ENCODE data around the gene DPY19L1. TPM values are rescaled to one million over a fixed set of nuclear protein-coding genes. Genes with fewer than 3 reads are reported as not detected.
A peak's percentile ranks its signal among the peaks of the same experiment; 100 is the strongest.

DPY19L1 gene
- total RNA-seq, 1 experiment from 2014 or later, result 45.8 TPM

DNA sequence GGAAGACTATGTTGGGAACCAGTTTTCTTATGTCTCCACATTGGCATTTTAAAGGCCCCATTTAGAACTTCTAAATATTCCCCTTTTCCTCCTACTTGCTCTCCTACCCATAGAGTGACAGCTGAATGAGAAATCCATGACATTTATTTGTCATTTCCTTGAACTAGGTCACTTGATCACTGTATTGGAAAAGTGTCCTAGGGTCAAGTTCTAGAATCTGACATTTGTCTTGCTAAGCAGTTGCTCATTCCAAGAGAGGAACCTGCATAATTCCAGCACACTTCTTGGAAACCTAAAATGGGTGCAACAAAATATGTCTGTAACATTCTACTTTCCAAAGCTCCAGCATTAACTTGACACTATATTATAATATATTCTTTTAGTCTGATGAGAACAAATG is 3.6 kb upstream of the DPY19L1 start:
- H3K4me3 ChIP-seq, result no peak overlapping the region
- no peak overlapping the region for H3K27ac ChIP-seq
- peaks cover 6% of the 10 kb centered on the region; the same call in 1 of the 2 replicates for H3K4me1 ChIP-seq
- H3K9me3 ChIP-seq (replicated peaks), result no peaks in the 10 kb centered on the region
- H3K36me3 ChIP-seq, result no peaks in the 10 kb centered on the region
- H3K27me3 ChIP-seq, result no peaks in the 10 kb centered on the region
- DNase-seq, result no peak

DNA sequence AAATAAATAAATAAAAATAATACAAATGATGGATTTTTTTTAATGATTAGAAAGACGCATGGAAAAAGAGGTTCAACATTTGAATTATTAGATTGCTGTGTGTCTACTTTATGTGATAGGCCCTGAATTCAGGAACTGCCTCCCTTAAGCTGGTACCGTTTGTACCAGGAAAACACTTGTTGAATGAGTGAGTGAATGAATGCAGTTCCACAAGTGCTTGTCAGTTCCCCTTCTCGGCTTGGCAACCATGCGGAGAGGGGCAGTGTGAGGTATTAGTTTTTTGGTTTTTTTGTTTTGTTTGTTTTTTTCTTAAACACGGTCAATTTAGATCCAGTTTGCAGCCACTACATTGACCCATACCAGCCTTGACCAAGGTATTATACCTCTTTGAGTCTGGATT is 2.1 kb upstream of the DPY19L1 start:
- H3K4me3 ChIP-seq, result no peak overlapping the region
- DNase-seq, result no peak
- no peaks in the 10 kb centered on the region for H3K36me3 ChIP-seq
- H3K27me3 ChIP-seq, result no peaks in the 10 kb centered on the region
- H3K27ac ChIP-seq, result no peak overlapping the region
- no peaks in the 10 kb centered on the region for H3K9me3 ChIP-seq (replicated peaks)
- H3K4me1 ChIP-seq, result peaks cover 12% of the 10 kb centered on the region; the same call in 1 of the 2 replicates

DNA sequence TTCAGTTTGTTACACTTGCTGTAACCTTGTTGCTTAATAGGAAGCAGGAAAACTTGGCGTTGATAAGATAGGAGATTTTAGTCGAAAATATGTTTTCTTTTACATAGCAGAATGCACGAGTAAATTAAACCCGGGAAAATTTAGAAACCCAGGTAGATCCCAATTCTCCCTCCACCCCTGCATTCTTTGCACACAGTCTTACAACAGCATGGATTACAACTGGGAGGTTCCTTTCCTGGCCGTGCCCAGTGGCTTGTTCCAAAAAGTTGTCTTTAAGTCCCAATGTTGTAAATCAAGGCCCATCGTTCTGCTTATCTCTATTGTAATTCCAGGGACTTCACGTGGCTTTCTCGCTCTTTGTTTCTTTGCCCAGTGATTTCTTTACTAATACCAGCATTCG is 1.1 kb upstream of the DPY19L1 start:
- DNase-seq, result no peak
- Histone ChIP-seq H3K27ac (no peak overlapping the region), H3K27me3 (no peaks in the 10 kb centered on the region), H3K9me3 (replicated peaks) (no peaks in the 10 kb centered on the region), H3K4me3 (peak overlapping the region; percentile 93), H3K36me3 (no peaks in the 10 kb centered on the region), H3K4me1 (peaks cover 12% of the 10 kb centered on the region; the same call in 1 of the 2 replicates)

DNA sequence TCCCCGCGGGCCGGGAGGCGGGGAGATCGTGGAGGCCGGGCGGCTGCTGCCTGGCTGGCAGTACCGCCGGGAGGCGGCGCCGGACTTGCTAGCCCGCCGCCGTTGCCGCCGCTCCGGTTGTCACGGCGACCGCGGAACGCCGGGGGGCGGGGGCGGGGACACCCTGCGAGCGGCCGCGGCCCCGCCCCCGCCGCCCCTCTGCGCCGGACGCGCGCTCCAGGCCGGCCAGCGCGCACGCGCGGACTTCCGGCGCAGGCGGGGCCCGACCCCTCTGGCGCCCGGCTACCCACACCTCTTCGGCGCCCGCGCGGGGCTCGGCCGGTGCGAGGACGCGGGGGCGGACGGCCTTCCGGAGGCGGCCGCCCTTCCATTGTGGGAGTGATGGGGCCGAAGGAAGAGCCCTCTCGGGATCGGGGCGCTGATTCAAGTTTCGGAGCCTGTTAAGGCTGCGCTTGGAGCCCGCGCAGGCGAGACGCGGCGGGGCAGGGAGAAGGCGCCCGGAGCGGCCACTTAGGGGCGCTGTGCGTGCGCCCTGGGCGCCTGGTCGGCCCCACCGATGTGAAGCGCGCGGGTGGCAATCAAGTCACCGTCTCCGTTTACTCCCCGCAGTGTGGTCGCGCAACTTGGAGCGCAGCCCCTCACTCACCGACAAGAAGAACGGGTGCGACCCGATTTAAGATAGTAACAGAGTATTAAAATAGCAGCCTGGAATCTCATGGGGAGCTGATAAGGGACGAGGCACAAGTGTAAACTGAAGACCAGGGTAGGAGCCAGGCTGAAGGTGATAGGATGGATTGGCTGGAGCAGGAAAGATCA is 449 bp upstream of the DPY19L1 start:
- no peaks in the 10 kb centered on the region for H3K9me3 ChIP-seq (replicated peaks)
- H3K4me3 ChIP-seq, result peak overlapping the region; percentile 93
- H3K27me3 ChIP-seq, result no peaks in the 10 kb centered on the region
- peaks cover 12% of the 10 kb centered on the region; the same call in 1 of the 2 replicates for H3K4me1 ChIP-seq
- H3K36me3 ChIP-seq, result no peaks in the 10 kb centered on the region
- H3K27ac ChIP-seq, result peak overlapping the region; percentile 70
- peak; percentile 92 to 93 for DNase-seq

DNA sequence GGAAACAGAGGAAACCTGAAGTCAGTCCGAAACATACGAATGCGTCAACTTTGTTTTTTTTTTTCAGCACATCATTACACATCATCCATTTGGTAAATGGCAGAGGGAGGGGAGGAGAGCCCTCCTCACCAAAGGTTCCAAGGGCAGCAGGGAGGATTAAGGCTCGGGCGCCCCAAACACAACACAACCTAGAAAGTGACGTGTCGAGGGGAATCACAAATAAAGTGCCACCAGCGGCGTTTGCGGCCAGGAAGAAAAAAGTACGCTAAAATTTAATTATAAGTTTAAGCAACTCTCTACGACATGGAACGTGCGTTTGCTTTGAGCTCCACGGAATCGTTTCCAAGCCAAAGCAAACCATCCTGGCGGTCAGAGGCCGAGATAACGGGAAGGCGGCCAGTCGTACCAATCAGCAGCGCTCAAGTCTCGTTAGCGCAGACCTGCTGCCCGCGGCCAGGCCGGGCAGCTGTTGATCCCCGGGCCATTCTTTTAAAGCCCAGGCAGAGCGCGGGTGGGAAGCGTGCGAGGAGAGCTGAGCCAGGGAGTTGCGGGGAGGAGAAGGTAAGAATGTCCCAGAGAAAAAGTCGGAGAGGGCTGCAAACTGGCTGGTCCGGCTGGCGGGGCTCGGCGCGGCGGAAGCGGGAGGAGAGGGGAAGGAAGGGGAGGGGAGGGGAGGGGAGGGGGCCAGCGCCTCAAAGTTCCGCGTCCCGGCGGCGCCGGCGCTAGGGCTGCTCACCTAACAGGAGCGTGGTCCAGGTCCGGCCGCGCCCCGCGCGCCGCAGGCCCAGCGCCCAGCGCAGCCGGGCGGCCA is 719 bp downstream of the DPY19L1 start:
- Histone ChIP-seq H3K27me3 (no peaks in the 10 kb centered on the region), H3K4me3 (peak overlapping the region; percentile 93), H3K4me1 (peaks cover 12% of the 10 kb centered on the region; the same call in 1 of the 2 replicates), H3K27ac (peak overlapping the region; percentile 32), H3K36me3 (no peaks in the 10 kb centered on the region), H3K9me3 (replicated peaks) (no peaks in the 10 kb centered on the region)
- DNase-seq, result peak; percentile 74 to 81

DNA sequence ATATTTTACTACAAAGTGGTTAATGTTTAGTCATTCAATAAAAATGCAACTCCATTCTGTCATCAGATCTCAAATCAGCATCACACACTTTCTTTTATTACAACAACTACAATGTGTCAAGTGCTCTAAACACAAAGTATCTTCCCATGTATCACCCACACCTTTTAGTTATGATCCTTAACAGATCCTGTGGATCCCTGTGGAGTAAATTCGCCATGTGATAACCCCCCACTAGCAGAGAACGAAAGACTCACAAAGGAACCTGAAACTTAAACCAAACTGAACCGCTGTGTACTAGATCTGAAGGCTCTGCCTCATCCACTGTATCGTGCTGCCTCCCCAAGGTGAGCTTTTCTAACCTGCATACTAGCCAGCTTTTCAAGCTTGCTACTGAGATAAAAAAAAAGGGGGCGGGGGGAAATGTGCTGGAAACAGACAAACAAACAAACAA is 1.7 kb downstream of the DPY19L1 start:
- DNase-seq, result peak in 1 of 2 experiments; percentile 25
- Histone ChIP-seq H3K27ac (no peak overlapping the region), H3K9me3 (replicated peaks) (no peaks in the 10 kb centered on the region), H3K4me3 (peak overlapping the region; percentile 93), H3K36me3 (no peaks in the 10 kb centered on the region), H3K27me3 (no peaks in the 10 kb centered on the region), H3K4me1 (peaks cover 12% of the 10 kb centered on the region; the same call in 1 of the 2 replicates)

DNA sequence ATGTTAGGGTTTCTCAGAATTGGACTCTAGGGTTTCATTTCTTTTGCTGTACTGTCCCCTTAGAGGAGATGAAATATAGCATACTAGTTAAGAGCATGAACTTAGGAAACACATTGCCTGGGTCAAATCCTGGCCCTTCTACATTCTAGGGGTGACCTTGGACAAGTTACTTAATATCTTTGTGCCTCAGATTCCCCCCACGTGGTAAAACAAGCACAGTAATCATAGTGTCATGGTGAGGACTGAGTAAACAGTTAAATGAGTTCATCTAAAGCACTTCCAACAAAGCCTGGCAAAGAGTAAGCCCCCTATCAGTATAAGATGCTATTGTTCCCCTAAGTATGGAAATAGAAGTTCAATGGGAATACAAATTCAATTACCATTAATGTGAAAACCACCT is 5.1 kb downstream of the DPY19L1 start:
- Histone ChIP-seq H3K27me3 (no peaks in the 10 kb centered on the region), H3K36me3 (no peaks in the 10 kb centered on the region), H3K27ac (no peak overlapping the region), H3K4me1 (peaks cover 6% of the 10 kb centered on the region; the same call in 1 of the 2 replicates), H3K9me3 (replicated peaks) (no peaks in the 10 kb centered on the region; the same call in 1 of the 2 replicates), H3K4me3 (no peak overlapping the region)
- no peak for DNase-seq

DNA sequence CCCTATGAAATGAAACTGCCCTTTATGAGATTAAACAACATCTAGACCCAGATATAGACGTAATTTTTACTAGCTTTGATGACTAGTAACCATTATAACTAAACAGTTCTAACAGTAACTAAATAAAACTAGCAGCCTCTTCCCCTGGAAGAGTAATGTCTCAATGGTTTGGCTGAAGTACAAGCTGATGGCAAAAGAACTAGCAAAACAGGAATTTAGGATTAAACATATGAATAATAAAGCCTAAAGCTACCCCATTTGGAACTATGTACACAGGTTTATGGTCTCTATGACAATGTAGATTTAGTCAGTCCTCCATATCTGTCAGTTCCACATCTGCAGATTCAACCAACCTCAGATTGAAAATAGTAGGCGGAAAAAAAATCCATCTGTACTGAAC is 6.4 kb downstream of the DPY19L1 start:
- Histone ChIP-seq H3K9me3 (replicated peaks) (no peaks in the 10 kb centered on the region; the same call in 1 of the 2 replicates), H3K4me1 (peaks cover 5% of the 10 kb centered on the region; the same call in 1 of the 2 replicates), H3K4me3 (no peak overlapping the region), H3K27me3 (no peaks in the 10 kb centered on the region), H3K27ac (no peak overlapping the region), H3K36me3 (no peaks in the 10 kb centered on the region)
- no peak for DNase-seq

DNA sequence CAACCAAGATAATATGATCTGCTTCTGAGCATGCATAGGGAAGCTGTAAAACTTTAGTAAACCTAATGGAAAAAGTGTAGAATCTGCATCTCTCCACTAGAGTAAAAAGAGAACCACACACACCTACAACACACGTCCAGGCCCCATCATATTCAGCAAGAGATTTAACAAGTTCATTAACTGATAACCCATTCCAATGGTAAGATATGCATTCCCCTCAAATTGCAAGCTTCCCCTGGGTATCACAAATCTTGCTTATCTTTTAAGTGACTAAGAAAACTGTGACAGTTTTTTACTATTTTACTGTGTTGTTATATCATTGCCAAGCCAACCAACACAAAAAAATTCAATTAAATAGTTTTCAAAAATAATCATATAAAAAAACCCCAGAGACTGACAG is 8.0 kb downstream of the DPY19L1 start:
- Histone ChIP-seq H3K9me3 (replicated peaks) (no peaks in the 10 kb centered on the region; the same call in 1 of the 2 replicates), H3K4me3 (no peak overlapping the region), H3K27ac (no peak overlapping the region), H3K27me3 (no peaks in the 10 kb centered on the region), H3K4me1 (no peaks in the 10 kb centered on the region), H3K36me3 (no peaks in the 10 kb centered on the region)
- no peak for DNase-seq

DNA sequence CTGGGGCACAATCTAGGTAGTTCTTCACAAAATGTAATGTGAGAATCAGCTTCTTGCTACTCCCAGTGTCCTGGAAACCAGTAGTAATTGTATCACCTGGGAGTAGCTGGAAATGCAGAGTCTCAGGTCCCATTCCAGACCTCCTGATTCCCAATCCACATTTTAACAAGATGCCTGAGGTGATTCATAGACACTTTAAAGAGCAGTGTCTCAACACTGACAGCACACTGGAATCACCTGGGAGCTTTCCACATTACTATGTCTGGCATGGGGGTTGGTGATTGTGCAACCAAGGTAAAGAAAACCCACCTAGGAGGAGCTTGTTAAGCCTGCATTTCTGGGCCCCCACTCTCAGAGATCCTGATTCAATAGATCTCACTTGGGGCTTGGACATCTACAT is 11.1 kb downstream of the DPY19L1 start:
- Histone ChIP-seq H3K27me3 (no peaks in the 10 kb centered on the region), H3K36me3 (no peaks in the 10 kb centered on the region), H3K9me3 (replicated peaks) (no peaks in the 10 kb centered on the region; the same call in 1 of the 2 replicates), H3K4me3 (no peak overlapping the region), H3K4me1 (no peaks in the 10 kb centered on the region), H3K27ac (no peak overlapping the region)
- DNase-seq, result no peak

DNA sequence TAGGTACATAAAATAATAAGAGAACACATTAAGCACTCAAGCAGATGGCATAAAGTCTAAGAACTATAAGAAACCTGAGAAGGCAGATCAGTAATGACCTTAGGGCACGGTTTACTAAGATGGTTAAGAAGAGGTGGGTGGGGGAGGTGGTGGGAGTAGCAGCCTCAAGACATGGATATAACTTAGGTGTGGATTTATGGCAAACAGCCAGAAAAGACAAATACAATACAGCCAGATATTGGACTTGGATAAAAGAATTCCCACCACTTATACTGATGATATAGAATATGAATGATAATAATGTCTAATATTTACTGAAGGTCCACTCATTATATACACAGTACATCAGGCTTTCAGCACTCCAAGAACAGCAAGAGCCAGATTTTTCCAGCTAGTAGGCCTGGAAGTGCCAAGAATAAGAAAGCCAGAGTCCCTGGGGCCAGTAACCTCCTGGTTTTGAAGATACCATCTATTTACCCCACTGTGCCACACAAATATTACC is 11.9 kb downstream of the DPY19L1 start:
- Histone ChIP-seq H3K4me3 (no peak overlapping the region), H3K27me3 (no peaks in the 10 kb centered on the region), H3K4me1 (no peaks in the 10 kb centered on the region), H3K9me3 (replicated peaks) (no peaks in the 10 kb centered on the region; the same call in 1 of the 2 replicates), H3K36me3 (no peaks in the 10 kb centered on the region), H3K27ac (no peak overlapping the region)
- no peak for DNase-seq

DNA sequence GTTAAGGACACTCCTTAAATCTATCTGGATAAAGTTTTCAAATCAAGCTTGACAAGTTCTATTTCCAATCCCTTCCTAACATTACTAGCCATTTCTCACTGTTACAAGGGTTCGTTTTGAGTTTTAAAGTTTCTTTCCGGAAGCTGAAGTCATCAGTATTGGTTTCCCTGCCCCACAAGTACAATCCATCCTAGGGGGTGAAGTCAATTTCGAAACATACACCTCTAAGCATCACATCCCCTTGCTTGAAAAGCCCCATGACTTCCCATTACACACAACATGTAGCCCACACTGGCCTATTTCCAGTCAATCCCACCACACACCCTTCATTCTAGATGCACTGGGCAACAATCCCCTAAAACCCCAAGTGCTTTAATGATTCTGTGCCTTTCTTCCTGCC is 13.0 kb downstream of the DPY19L1 start:
- H3K9me3 ChIP-seq (replicated peaks), result no peaks in the 10 kb centered on the region
- DNase-seq, result no peak
- H3K27me3 ChIP-seq, result no peaks in the 10 kb centered on the region
- no peak overlapping the region for H3K27ac ChIP-seq
- H3K4me1 ChIP-seq, result no peaks in the 10 kb centered on the region
- no peak overlapping the region for H3K4me3 ChIP-seq
- no peaks in the 10 kb centered on the region for H3K36me3 ChIP-seq

DNA sequence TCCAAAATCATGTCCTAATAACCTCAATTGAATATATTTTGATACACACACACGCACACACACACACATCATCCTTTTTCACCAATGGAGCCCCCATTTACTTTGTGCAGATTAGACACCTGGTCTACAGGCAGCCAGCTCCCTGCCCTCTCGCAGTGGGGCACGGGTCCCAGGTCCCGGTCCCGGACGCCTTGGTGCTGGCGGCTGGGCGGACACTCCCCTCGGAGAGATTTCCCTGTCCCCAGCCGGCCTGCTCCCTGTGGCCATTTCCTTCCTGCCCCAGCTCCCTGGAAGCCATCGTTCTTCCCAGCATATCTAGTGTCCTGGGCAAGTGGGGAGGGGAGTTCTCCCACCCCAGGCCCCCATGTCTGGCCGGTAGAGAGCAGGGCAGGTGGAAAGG is 14.6 kb downstream of the DPY19L1 start:
- H3K4me3 ChIP-seq, result no peak overlapping the region
- H3K27ac ChIP-seq, result no peak overlapping the region
- H3K9me3 ChIP-seq (replicated peaks), result no peaks in the 10 kb centered on the region
- no peak for DNase-seq
- H3K4me1 ChIP-seq, result peaks cover 4% of the 10 kb centered on the region; the same call in 1 of the 2 replicates
- H3K36me3 ChIP-seq, result no peaks in the 10 kb centered on the region
- no peaks in the 10 kb centered on the region for H3K27me3 ChIP-seq

DNA sequence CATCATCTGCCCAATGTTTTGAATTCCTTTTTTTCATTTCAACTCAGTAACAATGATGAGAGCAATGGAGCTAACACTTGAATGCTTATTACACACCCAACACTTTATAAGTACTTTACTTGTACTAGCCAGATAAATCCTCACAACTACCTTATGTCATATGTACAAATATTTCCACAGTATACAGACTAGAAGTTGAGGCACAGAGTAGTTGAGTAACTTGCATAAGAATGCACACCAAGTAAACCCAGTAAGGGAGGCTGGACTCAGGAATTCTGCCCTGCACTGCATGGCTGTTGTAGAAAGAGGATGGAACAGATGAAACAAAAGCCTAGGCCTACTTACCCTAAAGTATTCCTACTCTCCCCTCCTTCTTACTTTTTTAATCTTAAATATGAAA is 15.8 kb downstream of the DPY19L1 start:
- Histone ChIP-seq H3K4me1 (peaks cover 4% of the 10 kb centered on the region; the same call in 1 of the 2 replicates), H3K36me3 (no peaks in the 10 kb centered on the region), H3K27me3 (no peaks in the 10 kb centered on the region), H3K9me3 (replicated peaks) (no peaks in the 10 kb centered on the region), H3K4me3 (no peak overlapping the region), H3K27ac (no peak overlapping the region)
- DNase-seq, result no peak

DNA sequence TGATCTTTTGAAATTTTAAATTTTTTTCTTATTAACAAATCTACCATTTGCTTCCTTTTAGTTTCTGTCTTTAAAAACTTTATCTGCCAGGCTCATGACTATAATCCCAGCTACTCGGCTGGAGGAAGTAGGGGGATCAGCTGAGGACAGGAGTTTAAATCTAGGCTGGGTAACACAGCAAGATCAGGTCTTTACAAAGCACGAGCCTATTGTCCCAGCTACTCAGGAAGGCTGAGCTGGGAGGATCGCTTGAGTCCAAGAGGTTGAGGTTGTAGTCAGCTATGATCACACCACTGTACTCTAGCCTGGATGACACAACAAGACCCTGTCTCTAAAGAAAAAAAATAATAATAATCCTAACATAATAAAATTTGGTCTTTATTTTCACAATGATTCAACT is 17.5 kb downstream of the DPY19L1 start:
- H3K4me3 ChIP-seq, result no peak overlapping the region
- H3K9me3 ChIP-seq (replicated peaks), result no peaks in the 10 kb centered on the region
- H3K27ac ChIP-seq, result no peak overlapping the region
- no peak for DNase-seq
- no peaks in the 10 kb centered on the region; the same call in 1 of the 2 replicates for H3K36me3 ChIP-seq
- no peaks in the 10 kb centered on the region for H3K27me3 ChIP-seq
- peaks cover 4% of the 10 kb centered on the region; the same call in 1 of the 2 replicates for H3K4me1 ChIP-seq

All from SJCRH30 (cell line).